Stimulated activated CD8-positive, alpha-beta memory T cell treated with anti-CD3 and anti-CD28 coated beads, Interleukin-2, amount 100 ng/mL, for 48 hours (primary cell): ENCODE measurements around the gene CTXND1.
"Not testable (repeated sequence)": the region's sequence is repeated elsewhere in the genome, so short reads cannot be mapped to it uniquely, and the experiment has no call there.

Experiments
- DNase-seq, 2 donors: peaks; one replicate each; pipeline ENCODE4 v3.0.0-alpha.2; 2020; ENCODE audit warnings: low read depth in 2 of 2

Gene CTXND1

DNA sequence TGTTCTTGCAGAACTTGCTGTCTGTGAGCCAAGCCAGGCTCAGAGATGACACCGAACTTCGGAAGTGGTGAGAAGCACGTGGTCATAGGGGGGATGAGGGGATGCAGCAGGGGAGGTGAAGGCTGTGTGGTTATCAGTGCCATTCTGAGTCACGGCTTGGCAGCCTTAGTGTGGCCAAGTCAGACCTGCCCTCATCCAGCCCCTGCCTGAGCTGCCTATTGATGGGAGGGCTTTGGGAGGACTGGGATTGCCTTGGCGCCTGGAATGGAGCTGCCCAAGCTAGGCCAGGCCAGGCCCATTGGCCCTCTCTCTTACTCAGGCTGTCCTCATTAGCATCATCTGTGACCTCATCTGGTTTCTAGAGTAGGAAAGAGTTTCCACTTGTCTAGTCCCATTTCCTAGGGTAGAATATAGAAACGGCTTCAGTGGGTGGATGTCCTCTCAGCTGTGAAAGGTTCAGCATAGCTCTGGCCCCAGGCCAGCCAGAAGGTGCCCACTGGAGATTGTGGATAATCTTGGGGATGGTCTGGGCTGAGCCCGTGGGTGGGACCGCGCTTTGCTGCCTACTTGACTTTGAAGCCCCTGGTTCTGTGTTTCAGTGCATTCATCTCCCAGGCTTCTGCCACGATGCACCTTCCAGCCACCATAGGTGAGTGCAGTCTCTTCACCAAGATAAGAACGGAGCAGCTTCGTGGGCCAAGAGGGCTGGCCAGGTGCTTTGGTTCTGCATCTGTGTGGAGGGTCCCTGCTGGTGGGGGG lies 92.0 kb downstream of the CTXND1 start:
- no peak for DNase-seq

GRCh38 chr15:80159301-80159700 lies 92.7 kb downstream of the CTXND1 start:
- no peak for DNase-seq

DNA sequence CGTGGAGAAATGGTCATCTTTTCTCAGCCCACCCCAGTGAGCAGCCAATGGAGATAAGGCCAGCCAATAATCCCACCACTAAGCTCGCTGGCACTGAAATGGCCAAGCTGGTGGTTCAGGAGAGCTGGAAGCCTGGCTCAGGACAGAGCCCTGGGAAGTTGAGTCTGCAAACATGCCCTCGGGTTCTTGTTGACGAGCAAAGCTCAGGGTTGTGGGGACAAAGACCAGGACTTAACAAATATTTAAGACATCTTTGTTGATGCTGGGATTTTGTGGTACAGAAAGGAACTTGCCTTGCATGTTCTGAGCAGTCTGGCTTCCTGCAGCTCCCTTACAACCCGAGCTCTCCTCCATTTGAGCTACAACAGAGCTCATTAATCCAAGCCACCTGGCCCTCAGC lies 94.8 kb downstream of the CTXND1 start:
- no peak for DNase-seq

DNA sequence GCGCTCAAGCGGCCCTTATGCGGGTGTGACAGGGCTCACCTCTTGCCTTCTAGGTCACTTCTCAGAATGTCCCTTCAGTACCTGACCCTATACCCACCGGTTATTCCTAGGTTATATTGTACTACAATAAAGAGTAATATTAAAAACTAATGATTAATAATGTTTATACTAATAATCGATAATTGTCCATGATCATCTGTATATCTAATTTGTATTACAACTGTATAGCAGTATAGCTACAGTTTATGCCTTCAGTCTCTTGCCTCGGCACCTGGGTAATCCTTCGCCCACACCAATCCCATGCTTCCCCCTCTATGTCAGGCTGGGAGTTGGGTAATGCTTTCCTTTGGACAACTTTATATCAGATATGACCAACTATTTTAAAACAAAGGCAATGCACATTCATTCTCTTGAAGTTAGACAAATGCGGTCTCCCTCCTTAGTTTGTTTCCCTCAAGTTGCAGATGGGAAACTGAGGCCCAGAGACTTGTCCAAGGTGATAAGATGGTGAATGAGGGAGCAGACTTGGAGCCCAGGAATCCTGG lies 95.8 kb downstream of the CTXND1 start:
- no peak for DNase-seq

- not testable (repeated sequence) for DNase-seq
These were observed 96.4 kb downstream of the CTXND1 start for GRCh38 chr15:80155378-80156175.

GRCh38 chr15:80155001-80155377 lies 97.0 kb downstream of the CTXND1 start:
- no peak for DNase-seq

DNA sequence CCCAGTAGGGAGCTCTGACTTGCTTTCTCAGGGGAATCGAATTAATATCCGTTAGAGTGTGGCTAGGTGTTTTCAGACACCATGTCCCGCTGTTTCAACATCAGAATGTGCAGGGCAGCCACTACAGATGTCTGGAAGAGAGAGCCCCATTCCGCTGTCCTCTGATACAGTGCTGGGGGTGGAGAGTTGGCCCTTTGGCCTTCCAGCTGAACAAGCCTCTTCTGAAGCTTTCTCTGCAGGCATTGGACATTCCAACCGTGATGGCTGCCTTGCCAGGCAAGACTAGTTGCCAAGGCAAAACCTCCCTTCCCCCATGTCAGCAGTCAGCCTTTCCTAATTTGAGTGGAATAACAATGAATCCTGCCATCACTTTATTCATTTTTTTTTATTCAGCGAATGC lies 97.7 kb downstream of the CTXND1 start:
- no peak for DNase-seq

DNA sequence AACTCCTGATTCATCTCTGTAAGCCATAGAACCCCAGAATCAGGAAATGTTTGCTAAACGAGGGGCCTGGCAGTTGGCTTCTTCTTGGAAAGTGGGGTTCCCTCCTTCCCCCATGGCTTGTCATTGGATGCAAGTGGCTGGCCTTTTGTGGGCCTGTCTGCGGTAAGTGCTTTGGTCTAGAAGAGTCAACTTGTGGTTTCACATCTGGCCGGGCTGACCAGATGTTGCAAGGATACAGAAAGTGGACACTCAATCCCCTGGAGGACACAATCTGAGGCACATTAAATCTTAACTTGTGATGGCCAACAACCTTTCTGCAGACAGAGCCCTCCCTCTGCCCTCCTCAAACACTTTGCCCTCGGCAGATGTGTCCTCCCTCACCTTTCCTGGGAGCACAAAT lies 98.1 kb downstream of the CTXND1 start:
- no peak for DNase-seq

- peak; percentile 21 to 24 for DNase-seq
These were observed 98.8 kb downstream of the CTXND1 start, which contains the start of gene FAH for GRCh38 chr15:80152896-80153876. FAH (plus strand) TSS chr15:80152999; CDS start chr15:80153055, 56 bp downstream.

DNA sequence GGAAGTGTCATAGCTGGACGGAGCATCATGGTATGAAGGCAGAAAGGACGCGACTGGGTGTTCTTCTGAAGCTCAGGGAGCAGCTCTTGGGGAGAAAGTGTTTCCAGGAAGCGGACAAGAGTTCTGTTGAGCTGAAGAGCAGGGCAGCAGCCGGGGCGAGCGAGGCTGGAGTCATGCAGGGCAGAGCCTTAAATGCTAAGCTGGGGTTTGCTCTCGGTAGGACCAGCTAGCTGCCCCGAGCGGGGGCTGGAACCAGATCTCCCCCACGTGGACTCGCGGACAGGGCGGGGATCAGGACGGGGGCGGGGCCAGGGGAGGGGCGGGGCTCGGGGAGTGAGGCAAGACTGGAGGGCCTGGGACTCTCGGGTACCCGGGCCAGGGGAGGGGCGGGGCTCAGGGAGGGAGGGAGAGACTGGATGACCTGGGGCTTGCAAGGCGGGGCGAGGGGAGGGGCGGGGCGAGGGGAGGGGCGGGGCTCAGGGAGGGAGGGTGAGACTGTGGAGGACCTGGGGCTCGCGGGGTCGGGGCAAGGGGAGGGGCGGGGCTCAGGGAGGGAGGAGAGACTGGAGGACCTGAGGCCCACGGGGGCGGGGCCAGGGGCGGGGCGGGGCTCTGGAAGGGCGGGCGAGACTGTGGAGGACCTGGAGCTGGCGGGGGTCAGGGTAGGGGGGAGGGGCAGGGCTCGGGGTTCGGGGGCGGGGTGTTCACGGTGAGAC lies 99.7 kb downstream of the CTXND1 start:
- DNase-seq, result peak; percentile 87 to 94

DNA sequence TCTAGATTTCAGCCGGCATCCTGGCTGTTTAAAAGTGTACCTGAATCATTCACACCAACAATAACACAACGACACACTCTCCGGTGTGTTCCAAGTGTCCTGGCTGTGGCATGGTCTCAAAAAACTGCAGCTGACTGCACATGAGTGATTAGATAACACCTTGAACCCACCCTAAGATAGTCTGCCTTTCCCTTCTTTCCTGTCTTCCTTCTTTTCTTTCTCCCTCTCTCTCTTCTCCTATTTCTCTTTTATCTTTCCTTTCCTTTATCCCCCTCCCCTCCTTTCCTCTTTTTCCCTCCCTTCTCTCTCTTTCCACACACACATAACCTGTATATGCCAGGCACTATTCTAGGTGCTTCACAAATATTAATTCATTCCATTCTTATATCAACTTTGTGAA lies 100.4 kb downstream of the CTXND1 start:
- DNase-seq, result no peak

DNA sequence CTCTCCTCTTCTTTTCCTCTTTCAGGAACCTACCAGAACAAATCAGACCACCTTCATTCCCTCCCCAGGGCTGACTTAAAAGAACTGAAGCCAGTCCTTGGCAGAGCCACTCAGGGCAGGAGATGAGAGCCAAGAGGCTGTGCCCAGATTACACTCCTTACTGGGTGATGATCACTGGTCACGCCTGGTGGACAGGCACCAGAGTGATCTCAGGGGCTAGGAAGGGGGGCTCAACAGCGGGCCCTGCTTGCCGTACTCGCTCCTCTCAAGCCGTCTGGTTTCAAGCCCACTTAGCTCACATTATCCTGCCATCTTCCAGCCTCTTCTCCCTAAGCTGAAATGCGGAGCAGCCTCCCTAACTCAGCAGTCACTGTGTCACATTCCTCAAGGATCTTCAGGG lies 100.9 kb downstream of the CTXND1 start:
- DNase-seq, result no peak
